Suprapubic skin (tissue), 4 donors: ENCODE results near the gene PDGFC. TPM values are rescaled to one million over a fixed set of nuclear protein-coding genes. Genes with fewer than 3 reads are reported as not detected.

ENCODE experiments used
- DNase-seq, 2 donors: peaks; one replicate each; pipeline ENCODE4 v3.0.0-alpha.2; 2019; ENCODE audit warnings: low spot score in 2 of 2
- H3K27ac ChIP-seq: fragments of 200-600 bp; sonication (generic); one replicate; pipeline ENCODE4 v1.5.1; 2019
- H3K27me3 ChIP-seq: fragments of 200-600 bp; sonication (generic); one replicate; pipeline ENCODE4 v1.5.1; 2019
- H3K36me3 ChIP-seq: fragments of 200-600 bp; sonication (generic); one replicate; pipeline ENCODE4 v1.5.1; 2019
- H3K4me1 ChIP-seq: fragments of 200-600 bp; sonication (generic); one replicate; pipeline ENCODE4 v1.5.1; 2019
- H3K4me3 ChIP-seq: fragments of 200-600 bp; sonication (generic); one replicate; pipeline ENCODE4 v1.5.1; 2019; ENCODE audit warnings: mild to moderate bottlenecking
- H3K9me3 ChIP-seq: fragments of 200-600 bp; sonication (generic); one replicate; pipeline ENCODE4 v1.5.1; 2019
- CTCF ChIP-seq, 2 donors: fragments of 200-600 bp in 1 of 2; fragments of 450-650 bp in 1 of 2; sonication (generic) in 1 of 2; IDR thresholded peaks; one replicate each; pipeline ENCODE4 v1.5.1; 2016 to 2019; ENCODE audit warnings: antibody characterized with exemption in 2 of 2, mild to moderate bottlenecking in 1 of 2, moderate library complexity in 1 of 2
- EP300 ChIP-seq: sonication (generic); formaldehyde crosslinking; IDR thresholded peaks from one replicate; pipeline ENCODE4 v1.6.1; 2017; ENCODE audit warnings: antibody characterized with exemption
- POLR2A ChIP-seq, 2 donors: fragments of 450-650 bp; IDR thresholded peaks; one replicate each; pipeline ENCODE4 v1.6.1; 2017; ENCODE audit warnings: antibody characterized with exemption in 2 of 2, mild to moderate bottlenecking in 2 of 2, moderate library complexity in 2 of 2
- POLR2AphosphoS5 ChIP-seq, 3 donors: sonication (generic); formaldehyde crosslinking; IDR thresholded peaks; one replicate each; pipeline ENCODE4 v1.6.1; 2017; ENCODE audit warnings: antibody characterized with exemption in 3 of 3
- WGBS: methylation state at CpG from one replicate; pipeline ENCODE4 v1.1.5; 2018; 5-methylcytosine and 5-hydroxymethylcytosine counted together
- total RNA-seq, 4 donors: library from RNA; depleted of rRNA; stranded (reverse); fragments of >200 nt; gene quantifications; one replicate each; pipeline ENCODE4 v1.1.0, GENCODE V29; 2016

PDGFC gene
- total RNA-seq, 4 donors from 2014 or later: 12.0 to 26.4 (median 22.4) TPM

- Histone ChIP-seq H3K27ac (no peak overlapping the region), H3K27me3 (no peaks in the 10 kb centered on the region), H3K36me3 (no peaks in the 10 kb centered on the region), H3K4me1 (peaks cover 28% of the 10 kb centered on the region), H3K4me3 (no peak overlapping the region), H3K9me3 (no peaks in the 10 kb centered on the region)
- TF ChIP-seq CTCF (IDR thresholded peaks at IDR 0.05) (no peak), EP300 (no peak), POLR2AphosphoS5 (IDR thresholded peaks at IDR 0.05) (no peak), POLR2A (IDR thresholded peaks at IDR 0.05) (no peak)
- no peak for DNase-seq
- 68% methylated on average over 3 of the region's 3 CpGs for WGBS
Observed at GRCh38 chr4:156952078-156952759, 19.4 kb downstream of the PDGFC start.

- Histone ChIP-seq H3K27me3 (no peaks in the 10 kb centered on the region), H3K4me1 (peaks cover 39% of the 10 kb centered on the region), H3K27ac (no peak overlapping the region), H3K9me3 (no peaks in the 10 kb centered on the region), H3K4me3 (no peak overlapping the region), H3K36me3 (no peaks in the 10 kb centered on the region)
- TF ChIP-seq POLR2AphosphoS5 (IDR thresholded peaks at IDR 0.05): no peak
- TF ChIP-seq CTCF (IDR thresholded peaks at IDR 0.05): no peak
- TF ChIP-seq POLR2A (IDR thresholded peaks at IDR 0.05): no peak
- no peak for TF ChIP-seq EP300
- 73% methylated on average over 3 of the region's 3 CpGs for WGBS
- no peak for DNase-seq
Observed at GRCh38 chr4:156950948-156951347, 20.7 kb downstream of the PDGFC start.

- no peak overlapping the region for H3K4me3 ChIP-seq
- TF ChIP-seq POLR2AphosphoS5 (IDR thresholded peaks at IDR 0.05) (no peak), EP300 (no peak), POLR2A (IDR thresholded peaks at IDR 0.05) (no peak), CTCF (IDR thresholded peaks at IDR 0.05) (no peak)
- no peak overlapping the region for H3K27ac ChIP-seq
- H3K4me1 ChIP-seq: peaks cover 46% of the 10 kb centered on the region
- DNase-seq: no peak
- 91% methylated on average over 5 of the region's 5 CpGs for WGBS
- no peaks in the 10 kb centered on the region for H3K36me3 ChIP-seq
- no peaks in the 10 kb centered on the region for H3K9me3 ChIP-seq
- no peaks in the 10 kb centered on the region for H3K27me3 ChIP-seq
Observed at GRCh38 chr4:156950090-156950489, 21.5 kb downstream of the PDGFC start.

GRCh38 chr4:156949373-156949814 is 22.2 kb downstream of the PDGFC start:
- no peak overlapping the region for H3K27ac ChIP-seq
- no peaks in the 10 kb centered on the region for H3K27me3 ChIP-seq
- H3K4me1 ChIP-seq: peaks cover 46% of the 10 kb centered on the region
- TF ChIP-seq EP300 (no peak), POLR2A (IDR thresholded peaks at IDR 0.05) (no peak), POLR2AphosphoS5 (IDR thresholded peaks at IDR 0.05) (no peak), CTCF (IDR thresholded peaks at IDR 0.05) (no peak)
- H3K36me3 ChIP-seq: no peaks in the 10 kb centered on the region
- no peak for DNase-seq
- no peaks in the 10 kb centered on the region for H3K9me3 ChIP-seq
- WGBS: 36% methylated on average over 2 of the region's 2 CpGs
- no peak overlapping the region for H3K4me3 ChIP-seq

GRCh38 chr4:156948738-156949137 is 22.9 kb downstream of the PDGFC start:
- Histone ChIP-seq H3K9me3 (no peaks in the 10 kb centered on the region), H3K4me1 (peaks cover 50% of the 10 kb centered on the region), H3K4me3 (no peak overlapping the region), H3K36me3 (no peaks in the 10 kb centered on the region), H3K27me3 (no peaks in the 10 kb centered on the region), H3K27ac (no peak overlapping the region)
- 75% methylated on average over 3 of the region's 3 CpGs for WGBS
- DNase-seq: no peak
- TF ChIP-seq CTCF (IDR thresholded peaks at IDR 0.05) (no peak), EP300 (no peak), POLR2A (IDR thresholded peaks at IDR 0.05) (no peak), POLR2AphosphoS5 (IDR thresholded peaks at IDR 0.05) (no peak)
